DMS 273 (cell line): ENCODE results near the gene BLOC1S6.

ENCODE experiments used
- DNase-seq: peaks from one replicate; lab custom pipeline; 2025; ENCODE audit not compliant: unreplicated experiment; lab: John Stamatoyannopoulos, UW

BLOC1S6 gene

GRCh38 chr15:45587095-45587862 is at the start of gene BLOC1S6:
Gene BLOC1S6 (plus strand): TSS chr15:45587379. CDS start chr15:45587444, 65 bp downstream.
- peak; percentile 93 for DNase-seq

- DNase-seq, result no peak
Observed at GRCh38 chr15:45539680-45540079, 47.5 kb upstream of the BLOC1S6 start.

- no peak for DNase-seq
Observed at GRCh38 chr15:45540531-45540930, 46.6 kb upstream of the BLOC1S6 start.

- DNase-seq, result no peak
Observed at GRCh38 chr15:45543051-45543450, 44.1 kb upstream of the BLOC1S6 start.

- DNase-seq, result no peak
Observed at GRCh38 chr15:45544266-45545023, 42.7 kb upstream of the BLOC1S6 start.

GRCh38 chr15:45546789-45547188 is 40.4 kb upstream of the BLOC1S6 start:
- no peak for DNase-seq

- no peak for DNase-seq
Observed at GRCh38 chr15:45548753-45549520, 38.2 kb upstream of the BLOC1S6 start.

- DNase-seq, result no peak
Observed at GRCh38 chr15:45549541-45550220, 37.5 kb upstream of the BLOC1S6 start.

- DNase-seq, result no peak
Observed at GRCh38 chr15:45550436-45550835, 36.7 kb upstream of the BLOC1S6 start.

GRCh38 chr15:45551676-45552075 is 35.5 kb upstream of the BLOC1S6 start:
- DNase-seq, result no peak

GRCh38 chr15:45555934-45556608 is 31.1 kb upstream of the BLOC1S6 start:
- DNase-seq, result no peak

- DNase-seq, result no peak
Observed at GRCh38 chr15:45572617-45573016, 14.6 kb upstream of the BLOC1S6 start.

- DNase-seq, result peak; percentile 51
Observed at GRCh38 chr15:45573961-45574629, 13.1 kb upstream of the BLOC1S6 start.

- DNase-seq, result no peak
Observed at GRCh38 chr15:45581919-45582318, 5.3 kb upstream of the BLOC1S6 start.

- no peak for DNase-seq
Observed at GRCh38 chr15:45583731-45584639, 3.2 kb upstream of the BLOC1S6 start.

- DNase-seq, result no peak
Observed at GRCh38 chr15:45585069-45585791, 1.9 kb upstream of the BLOC1S6 start.

GRCh38 chr15:45586125-45586524 is 1.1 kb upstream of the BLOC1S6 start:
- DNase-seq, result peak; percentile 16

- no peak for DNase-seq
Observed at GRCh38 chr15:45586601-45587094, 531 bp upstream of the BLOC1S6 start.
